Inferior parietal cortex (tissue), 1 donor: ENCODE data around the gene BLOC1S5.
A peak's percentile ranks its signal among the peaks of the same experiment; 100 is the strongest.
"Not testable (repeated sequence)": the region's sequence is repeated elsewhere in the genome, so short reads cannot be mapped to it uniquely, and the experiment has no call there.

Source experiments
- DNase-seq: peaks from one replicate; pipeline ENCODE4 v3.0.0-alpha.2; 2016; ENCODE audit errors: extremely low spot score

Gene BLOC1S5

DNA sequence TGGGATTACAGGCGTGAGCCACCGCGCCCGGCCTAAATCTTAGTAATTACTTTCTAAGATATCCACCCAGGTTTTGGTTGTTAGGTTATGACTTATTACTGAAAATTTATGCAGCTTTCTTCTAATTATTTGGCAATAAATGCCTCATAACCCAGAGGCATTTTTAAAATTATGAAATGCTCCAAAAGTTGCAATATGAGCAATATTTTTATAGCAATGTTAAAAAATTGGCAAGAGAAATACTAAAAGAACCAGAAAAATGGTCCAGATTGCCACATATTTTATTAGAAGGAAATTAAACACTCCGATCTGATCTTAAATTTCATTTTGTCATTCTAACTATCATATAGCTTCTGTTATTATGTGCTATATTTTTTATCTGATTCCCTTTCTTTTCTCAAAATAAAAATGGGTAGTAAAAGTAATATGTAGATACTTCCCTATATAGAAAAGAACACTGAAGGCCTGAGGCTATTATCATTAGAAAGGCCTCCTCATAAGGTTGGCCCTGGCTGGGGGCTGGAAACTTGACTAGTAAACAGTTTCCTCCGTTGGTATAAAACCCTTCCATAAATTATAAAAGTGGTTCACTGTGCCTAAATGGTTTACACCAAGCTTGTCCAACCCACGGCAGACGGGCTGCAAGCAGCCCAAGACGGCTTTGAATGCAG is 22.1 kb downstream of the BLOC1S5 start:
- DNase-seq = no peak

DNA sequence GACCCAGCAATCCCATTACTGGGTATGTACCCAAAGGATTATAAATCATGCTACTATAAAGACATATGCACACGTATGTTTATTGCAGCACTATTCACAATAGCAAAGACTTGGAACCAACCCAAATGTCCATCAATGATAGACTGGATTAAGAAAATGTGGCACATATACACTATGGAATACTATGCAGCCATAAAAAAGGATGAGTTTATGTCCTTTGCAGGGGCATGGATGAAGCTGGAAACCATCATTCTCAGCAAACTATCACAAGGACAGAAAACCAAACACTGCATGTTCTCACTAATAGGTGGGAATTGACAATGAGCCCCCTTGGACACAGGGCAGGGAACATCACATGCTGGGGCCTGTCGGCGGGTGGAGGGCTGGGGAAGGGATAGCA is 30.1 kb downstream of the BLOC1S5 start:
- DNase-seq = not testable (repeated sequence)

DNA sequence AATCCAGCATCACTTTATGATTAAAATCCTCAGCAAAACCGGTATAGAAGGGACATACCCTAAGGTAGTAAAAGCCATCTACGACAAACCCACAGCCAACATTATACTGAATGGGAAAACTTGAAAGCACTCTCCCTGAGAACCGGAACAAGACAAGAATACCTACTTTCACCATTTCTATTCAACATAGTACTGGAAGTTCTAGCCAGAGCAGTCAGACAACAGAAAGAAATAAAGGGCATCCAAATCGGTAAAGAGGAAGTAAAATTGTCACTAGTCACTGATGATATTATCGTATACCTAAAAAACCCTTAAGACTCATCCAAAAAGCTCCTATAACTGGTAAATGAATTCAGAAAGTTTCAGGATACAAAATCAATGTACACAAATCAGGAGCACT is 33.3 kb downstream of the BLOC1S5 start:
- DNase-seq = no peak

DNA sequence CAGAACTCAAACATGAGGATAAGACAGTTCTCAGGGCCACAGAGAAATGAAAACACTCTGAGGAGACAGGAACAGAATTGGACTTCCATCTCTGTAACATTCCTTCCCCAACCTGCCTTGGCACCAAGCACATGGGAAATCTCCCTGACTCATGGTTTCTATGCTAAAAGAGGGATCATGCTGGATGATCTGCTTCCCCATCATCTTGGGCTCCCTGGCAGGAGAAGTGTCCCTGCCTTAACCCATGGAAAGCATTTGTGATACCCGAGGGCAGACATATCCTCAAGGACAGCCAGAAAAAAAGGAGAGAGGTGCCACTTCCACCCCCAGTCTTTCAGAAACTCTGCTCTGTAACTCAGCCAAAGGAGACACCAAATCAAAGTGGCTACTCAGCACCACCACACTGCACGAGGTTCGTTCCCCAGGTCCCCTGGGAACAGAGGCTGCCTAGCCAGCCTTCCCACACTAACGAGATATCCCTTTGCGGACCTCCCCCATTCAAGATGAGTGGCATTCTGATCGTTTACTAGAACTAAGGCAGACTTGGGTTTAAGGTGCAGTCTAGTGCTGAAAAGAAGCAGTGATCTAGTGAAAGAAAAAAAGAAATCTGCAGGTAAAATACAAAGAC is 34.8 kb downstream of the BLOC1S5 start:
- no peak for DNase-seq

DNA sequence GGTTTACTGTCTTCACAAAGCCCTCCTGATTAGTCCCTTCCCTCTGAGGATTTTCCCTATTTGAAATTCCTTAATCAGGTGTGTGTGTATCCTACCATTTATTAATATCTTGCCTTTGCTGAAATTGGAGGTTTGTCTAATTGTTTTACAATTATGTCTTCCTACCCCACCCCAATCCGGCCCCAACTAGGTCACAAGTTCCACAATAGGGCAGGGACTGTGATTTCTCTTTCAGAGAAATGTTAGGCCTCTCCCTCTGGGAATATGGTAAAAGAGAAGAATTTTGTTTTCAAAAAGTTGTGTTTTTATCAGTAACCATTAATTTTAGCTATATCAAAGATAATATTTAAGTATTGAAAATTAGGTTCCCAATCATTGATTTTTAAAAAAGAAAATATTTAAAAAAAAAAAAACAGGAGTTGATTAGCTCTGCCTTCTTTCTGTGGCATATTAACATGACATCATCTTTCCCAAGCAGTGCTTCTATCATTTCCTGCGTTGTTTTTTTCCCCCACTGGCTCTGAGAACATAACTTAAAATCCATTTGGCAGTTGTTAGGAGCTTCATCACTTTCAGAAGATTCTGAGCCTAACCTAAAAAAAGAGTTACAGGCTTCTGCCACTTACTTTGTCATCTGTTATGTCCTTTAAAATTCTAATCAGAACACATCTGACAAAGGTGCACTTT is 36.1 kb downstream of the BLOC1S5 start:
- no peak for DNase-seq

DNA sequence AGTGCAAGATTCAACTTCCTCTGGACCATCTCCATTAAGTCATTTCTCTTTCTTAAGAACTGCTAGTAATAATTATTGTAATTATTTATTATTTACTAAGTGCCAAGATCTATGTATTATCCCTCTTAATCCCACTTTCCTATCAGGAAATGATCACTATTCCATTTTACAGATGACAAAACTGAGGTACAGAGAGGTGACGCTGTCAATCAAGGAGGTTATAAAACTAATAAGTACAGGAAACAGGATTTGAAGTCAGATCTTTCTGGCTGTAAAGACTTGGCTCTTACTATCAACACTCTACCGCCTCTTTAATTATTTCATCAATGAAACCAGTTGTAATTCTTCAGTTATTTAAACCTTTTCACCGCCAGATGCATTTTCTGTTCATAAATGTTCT is 37.4 kb downstream of the BLOC1S5 start:
- no peak for DNase-seq

DNA sequence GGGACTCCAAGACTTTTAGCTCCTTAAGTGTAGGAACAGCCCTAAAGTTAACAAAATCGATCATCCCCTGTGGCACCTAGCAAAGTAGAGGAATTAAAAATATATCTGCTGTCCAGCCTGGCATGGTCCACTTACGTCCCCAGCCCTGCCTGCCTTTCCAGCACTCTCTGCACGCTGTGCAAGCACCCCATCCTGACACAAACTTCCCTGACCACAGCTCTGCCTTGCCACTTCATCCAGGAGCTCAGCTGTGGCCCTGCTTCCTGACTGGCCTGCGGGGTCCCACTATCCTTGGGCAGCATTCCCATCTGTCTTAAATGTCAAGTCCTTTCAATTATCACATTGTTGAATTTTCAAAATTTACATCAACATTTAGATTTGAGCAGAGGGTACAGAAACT is 39.0 kb downstream of the BLOC1S5 start:
- no peak for DNase-seq

DNA sequence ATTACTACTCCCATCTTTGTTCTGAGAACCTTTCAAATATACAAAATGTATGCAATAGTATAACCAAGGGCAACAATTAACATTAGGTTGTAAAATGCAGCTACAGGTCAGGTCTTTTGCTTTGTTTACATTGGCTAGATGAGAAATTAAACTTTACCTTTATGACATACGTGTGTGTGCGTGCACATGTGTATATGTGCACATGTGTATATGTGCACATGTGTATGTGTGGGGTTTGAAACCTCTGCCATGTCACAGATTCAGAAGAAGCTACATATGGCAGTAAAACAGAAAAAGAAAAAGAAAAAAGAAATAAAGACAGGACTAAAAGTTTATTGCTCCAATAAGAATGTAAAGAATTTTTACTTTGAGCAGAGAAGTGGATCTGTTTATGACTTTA is 40.6 kb downstream of the BLOC1S5 start:
- no peak for DNase-seq

DNA sequence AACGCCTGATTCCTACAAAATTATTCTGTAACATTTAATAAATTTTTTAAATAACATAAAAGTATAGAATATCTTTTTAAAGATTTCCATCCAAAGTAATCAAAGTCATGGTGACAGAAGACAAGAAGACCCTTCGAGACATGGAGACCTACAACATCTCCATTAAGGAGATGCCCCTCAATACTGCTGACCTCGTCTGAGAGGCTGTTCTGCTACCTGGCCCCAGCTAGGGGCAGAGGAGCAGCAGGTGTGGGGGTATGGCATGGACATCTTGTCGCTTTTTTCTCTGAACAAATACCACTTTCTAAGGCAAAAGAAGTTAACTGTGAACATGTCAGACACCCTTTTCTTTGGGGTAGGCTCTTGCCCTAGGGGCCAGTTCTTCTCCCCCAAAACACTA is 44.1 kb downstream of the BLOC1S5 start:
- no peak for DNase-seq

DNA sequence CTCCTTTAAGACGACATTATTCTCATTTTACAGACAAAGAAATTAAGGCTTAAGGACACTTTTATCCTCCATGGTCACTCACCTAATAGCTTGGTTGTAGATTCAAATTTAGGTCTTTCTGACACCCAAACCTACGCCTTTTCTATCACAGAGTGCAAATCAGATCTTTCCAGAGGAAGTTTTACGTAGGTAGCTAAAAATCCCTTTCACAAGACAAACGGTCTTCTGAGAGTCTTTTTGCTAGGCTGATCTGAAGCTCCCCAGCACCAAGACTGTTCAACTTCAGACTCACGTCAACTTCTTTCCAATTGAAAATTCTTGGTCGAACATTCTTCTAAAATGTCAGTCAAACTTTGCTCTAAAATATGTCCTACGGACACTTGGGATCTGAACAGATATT is 46.5 kb downstream of the BLOC1S5 start:
- DNase-seq = no peak

DNA sequence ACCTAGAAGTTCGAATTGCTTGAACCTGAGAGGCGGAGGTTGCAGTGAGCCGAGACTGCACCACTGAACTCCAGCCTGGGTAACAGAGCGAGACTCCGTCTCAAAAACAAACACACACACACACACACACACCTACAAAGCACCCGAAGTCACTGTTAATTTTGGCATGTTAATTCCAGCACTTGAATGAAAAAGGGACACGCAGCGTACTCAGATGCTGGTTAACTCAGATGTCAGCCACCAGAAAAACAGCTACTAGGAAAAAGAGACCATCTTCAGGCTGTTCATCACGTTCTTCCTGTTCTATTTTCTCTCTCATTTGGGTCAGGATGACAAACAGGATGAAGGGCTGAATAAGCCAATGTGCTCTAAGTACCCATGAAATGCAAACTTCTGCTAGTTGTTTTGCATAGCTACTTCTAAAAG is 46.9 kb downstream of the BLOC1S5 start:
- no peak for DNase-seq

DNA sequence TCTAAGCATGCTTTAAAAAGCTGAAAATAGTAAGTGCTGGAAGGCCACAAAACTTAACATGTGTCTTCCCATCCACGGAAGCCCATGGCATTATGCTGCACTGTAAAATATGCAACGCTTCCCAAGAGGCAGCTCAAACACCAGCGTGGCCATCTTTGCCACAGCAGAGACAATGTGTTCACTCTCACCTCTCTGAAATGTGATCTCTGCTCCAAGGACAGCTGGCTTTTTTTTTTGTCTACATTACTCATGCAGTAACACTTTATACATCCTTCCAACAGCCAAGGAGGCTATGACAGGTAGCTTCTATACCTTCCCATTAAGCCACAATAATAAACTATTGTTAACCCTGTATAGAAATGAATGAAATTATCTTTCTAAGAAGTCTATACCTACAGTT is 49.2 kb downstream of the BLOC1S5 start:
- no peak for DNase-seq

DNA sequence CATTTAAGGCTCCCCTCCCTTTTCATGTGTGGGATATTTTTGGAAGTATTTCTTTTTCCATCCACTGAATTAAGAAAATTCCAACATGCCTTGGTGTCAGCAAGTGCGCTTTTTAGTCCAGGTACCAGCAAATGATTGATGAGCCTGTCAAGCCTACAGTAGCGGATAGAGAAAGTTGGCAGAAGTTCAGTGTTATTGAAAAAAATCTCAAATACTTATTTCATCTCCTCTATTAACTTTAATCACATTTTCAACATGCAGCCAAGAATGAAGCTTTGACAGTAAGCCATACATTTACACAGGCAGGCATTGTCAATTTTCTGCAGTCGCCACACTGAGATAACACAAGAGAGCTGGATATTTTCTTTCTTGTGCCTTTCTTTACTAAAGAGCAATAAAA is 50.4 kb downstream of the BLOC1S5 start:
- no peak for DNase-seq

DNA sequence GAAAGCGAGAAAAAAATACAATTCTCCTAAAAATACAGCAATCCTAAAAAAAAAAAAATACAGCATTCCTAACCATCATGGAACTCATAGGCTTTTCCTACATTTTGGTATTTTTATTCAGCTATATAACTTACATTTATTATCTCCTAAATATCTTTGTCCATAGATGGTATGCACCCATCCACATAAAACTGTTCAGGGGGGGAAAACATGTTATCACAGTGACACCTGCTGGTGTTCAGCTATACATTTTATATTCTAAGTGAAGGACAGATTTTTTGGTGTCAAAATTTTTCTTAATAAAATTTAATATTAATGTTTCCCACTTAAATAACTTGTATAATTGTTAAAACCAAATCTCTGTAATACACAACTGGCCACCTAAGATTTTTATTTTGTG is 58.0 kb downstream of the BLOC1S5 start:
- DNase-seq = peak; percentile 43

DNA sequence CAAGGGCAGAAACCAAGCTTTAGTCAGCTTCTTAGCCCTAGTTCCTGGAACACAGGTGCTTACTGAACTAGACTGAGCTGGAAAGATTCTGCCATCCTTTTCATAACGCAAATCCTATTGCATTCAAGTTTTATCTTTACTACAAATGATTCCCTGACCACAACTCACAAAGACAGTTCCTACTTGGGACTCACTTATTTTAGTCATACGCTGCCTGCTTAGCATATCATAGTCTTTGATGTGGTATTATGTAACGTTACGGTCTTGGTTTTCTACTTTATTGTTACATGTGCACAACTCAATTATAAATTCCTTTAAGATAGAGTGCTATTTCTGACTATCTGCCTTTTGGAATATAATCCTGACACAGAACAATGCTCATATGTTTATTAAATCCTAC is 59.1 kb downstream of the BLOC1S5 start:
- DNase-seq = no peak

DNA sequence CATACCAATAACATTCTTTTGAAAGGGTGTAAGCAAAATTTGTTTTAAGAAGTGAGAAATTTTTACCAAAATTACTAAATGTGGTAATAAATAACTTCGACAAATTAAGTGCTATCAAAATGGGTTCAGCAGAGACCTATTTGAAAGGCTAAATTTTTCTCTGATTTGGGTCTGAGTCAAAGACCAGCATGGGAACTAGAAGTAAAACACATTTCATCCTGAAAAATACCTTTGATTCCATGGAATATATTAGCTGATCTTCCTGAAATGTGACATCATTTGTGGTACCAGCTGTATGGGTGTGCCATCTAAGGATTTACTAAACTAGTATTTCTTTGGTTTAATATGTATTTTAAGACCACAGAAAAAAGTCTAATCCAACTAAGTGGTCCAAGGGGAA is 63.6 kb downstream of the BLOC1S5 start:
- DNase-seq = no peak

DNA sequence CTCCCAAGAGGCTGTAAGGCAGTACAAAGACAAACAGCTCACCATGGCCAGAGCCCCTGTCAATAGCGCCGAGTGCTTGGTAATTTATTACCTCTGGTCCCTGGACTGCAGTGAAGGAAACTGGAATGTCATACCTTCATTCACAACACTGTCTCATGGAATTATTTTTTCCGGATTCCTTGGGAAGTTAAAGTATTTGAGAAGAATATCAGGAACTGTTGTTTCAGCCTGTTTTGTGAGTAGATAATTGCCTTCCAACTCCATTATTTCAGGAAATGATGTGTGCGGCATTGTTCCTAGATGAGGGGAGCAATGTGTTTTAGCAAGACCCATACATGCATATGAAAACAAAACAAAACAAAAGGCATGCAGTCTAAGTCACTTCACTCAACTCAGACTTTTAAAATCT is 64.0 kb downstream of the BLOC1S5 start:
- no peak for DNase-seq

DNA sequence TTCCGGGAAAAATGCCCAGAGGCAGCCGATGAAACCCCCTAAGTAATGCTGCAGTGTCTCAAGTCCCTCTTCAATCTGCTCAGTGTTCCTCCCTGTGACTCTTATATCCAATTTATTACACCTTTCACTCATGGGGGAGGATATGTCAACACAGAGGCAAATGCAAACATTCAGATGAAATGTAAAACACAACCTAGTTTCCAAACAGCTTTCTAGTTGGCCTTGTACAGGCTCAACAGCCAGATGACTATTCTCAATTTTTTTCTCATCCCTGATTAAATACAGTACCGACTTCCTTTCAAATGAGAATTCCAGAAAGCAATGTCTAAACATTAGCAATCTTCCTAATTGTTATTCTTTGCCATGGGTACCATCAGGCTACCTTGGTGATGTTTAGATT is 65.0 kb downstream of the BLOC1S5 start:
- DNase-seq = no peak

DNA sequence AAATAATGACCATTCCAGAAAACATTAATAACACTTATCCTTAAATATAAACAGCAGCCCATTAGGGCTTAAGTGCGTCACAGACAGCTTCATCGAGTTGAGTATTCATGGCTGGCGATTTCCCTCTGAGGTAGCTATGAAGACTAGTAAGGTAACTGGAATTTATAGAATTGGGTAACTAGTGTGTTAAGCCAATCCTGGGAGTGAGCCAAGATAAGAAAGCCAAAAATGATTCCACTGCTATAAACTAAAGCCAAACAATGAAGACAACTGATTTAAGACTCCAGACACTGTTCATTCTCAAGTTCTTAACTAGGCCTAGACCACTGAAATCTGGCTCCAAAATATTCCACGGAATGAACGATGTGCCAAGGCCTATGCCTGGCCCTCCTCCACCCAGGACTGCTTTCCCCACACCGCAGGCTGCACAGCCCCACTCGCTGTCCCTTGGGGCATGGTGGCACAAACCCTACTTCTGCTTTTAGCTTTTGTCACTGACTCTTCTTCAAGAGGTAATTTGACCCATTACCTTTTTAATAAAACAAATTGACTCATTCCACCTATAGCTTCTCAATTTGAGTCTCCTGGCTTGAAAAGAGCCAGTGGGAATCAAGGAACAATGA is 66.0 kb downstream of the BLOC1S5 start:
- no peak for DNase-seq

DNA sequence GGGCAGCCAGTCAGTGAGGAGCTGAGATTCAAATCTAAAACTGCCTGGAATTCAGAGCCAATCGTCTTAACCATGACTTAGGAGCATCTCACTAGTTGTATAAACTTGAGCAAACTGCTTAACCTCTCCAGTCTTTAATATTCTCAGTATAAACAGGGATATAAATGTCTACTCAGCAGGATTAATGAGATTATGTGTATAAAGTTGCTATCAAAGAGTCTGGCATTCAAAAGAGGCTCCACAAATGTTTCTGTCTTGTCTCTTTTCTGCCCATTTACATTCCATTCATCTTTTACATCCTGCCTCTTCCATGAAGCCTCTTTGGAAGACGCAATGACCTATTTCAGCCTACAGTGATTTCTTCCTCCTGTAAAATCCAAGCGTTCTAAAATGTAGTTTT is 66.9 kb downstream of the BLOC1S5 start:
- no peak for DNase-seq

DNA sequence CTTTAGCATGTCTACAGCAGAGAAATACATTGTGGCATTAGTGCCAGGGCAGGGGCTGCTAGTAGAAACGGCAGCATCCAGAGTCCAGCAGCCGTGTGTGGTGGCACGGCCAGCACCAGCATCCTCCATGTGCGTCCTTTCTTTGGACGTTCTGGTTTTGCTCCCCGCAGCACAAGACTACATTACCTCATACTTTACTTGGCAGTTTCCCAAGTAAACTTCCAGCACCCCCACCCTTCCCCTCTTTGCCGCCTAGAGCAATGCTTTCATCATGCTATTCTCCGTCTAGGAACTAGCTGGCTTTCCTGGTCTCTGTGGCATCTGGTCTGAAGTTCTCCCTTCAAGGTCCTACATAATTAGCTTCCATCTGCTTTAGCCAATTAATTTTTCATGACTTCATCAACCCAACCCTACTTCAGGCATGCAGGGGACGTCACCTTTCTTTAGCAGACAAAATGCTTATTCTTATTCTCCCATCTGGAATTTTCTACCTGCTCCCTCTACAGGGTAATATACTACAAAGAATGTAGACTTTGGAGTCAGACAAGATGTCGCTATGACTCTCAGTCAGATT is 67.6 kb downstream of the BLOC1S5 start:
- DNase-seq = no peak

DNA sequence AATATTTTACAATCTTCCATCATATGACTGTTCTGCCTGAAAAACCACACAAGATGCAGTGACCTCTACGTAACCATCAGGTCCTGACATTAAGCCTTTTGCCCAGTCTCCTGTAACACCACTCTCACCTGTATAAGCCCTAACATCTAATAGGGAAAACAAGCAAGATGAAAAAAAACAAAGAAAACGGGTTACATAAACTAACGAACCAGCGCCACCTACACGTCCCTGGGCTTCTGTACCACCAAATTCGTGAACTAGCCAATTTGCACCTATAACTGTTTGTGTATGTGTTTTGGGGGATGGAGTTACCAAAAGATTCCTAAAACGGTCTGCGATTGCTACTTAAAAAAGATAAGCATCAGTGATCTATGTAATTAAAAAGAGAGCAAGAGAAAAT is 70.2 kb downstream of the BLOC1S5 start:
- DNase-seq = no peak

DNA sequence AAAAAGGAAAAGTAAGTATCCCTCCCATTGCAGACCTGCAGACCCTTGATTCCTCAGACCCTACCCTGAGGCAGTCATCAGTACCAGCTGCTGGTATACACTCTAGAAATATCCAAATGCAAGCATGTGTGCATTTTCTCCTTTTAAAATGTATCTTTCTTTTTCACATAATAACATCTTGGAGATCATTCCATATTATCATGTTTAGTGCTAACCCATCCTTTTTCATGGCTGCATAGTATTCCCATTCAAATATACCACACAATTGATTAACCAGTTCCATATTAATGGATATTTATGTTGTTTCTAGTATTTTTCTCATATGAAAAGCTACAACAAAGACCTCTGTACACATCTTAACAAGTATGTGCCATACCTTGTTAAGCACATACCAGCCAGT is 70.8 kb downstream of the BLOC1S5 start:
- DNase-seq = no peak
